ENCODE measurements around the gene MYL3.

DNA sequence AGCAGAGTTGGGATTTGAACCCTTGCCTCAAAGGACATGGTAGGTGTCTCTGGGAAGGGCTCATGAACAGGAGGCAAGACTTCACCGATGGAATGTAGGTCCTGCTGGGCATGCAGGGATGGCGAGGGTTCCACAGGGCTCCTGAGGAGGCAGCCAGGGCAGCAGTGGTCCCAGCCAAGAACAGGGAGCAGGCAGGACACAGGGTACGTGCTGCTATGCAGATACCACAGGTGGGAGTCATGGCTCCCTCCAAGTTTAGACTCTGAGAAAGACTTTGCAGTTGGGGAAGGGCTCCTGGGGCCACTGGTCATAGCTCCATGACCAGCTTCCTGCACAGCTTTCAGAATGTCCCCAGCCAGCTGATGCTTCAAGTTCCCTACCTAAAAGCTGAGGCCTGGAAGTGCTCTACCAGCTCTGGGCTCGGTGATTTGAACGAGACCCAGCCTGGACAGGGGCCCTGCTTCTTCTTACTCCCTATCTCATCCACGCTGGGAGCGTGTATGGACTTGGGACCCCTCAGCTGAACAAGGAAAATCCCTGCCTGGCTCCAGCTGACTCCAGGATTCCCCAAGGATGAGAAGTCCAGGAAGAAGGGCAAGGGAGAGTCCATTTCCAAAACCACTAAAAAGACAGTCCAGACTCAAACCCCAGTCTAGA lies 747 bp downstream of the MYL3 start:
- no peak for TF ChIP-seq POLR2A (IDR thresholded peaks at IDR 0.05; ENCODE audit: low read length)
- no peak for TF ChIP-seq SREBF2 (IDR thresholded peaks at IDR 0.05)
- TF ChIP-seq, protein P1, sequence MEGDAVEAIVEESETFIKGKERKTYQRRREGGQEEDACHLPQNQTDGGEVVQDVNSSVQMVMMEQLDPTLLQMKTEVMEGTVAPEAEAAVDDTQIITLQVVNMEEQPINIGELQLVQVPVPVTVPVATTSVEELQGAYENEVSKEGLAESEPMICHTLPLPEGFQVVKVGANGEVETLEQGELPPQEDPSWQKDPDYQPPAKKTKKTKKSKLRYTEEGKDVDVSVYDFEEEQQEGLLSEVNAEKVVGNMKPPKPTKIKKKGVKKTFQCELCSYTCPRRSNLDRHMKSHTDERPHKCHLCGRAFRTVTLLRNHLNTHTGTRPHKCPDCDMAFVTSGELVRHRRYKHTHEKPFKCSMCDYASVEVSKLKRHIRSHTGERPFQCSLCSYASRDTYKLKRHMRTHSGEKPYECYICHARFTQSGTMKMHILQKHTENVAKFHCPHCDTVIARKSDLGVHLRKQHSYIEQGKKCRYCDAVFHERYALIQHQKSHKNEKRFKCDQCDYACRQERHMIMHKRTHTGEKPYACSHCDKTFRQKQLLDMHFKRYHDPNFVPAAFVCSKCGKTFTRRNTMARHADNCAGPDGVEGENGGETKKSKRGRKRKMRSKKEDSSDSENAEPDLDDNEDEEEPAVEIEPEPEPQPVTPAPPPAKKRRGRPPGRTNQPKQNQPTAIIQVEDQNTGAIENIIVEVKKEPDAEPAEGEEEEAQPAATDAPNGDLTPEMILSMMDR (IDR thresholded peaks at IDR 0.05) = no peak
- no peak for TF ChIP-seq ESRRA (IDR thresholded peaks at IDR 0.05; ENCODE audit: borderline replicate concordance, low read length)
- no peak for TF ChIP-seq TP53 (CRISPR knock-in tag; IDR thresholded peaks at IDR 0.05)
- no peak for TF ChIP-seq MAX (IDR thresholded peaks at IDR 0.05)
- TF ChIP-seq RAD21 (conservative IDR thresholded peaks at IDR 0.05 in 1 of 2, IDR thresholded peaks at IDR 0.05 in 1 of 2) = no peak
- no peak for TF ChIP-seq HDAC2 (IDR thresholded peaks at IDR 0.05)

All from A549 (cell line).